Measurements from ENCODE around the gene FHIT. TPM values are rescaled to one million over a fixed set of nuclear protein-coding genes. Genes with fewer than 3 reads are reported as not detected.

The FHIT gene
- total and polyA plus RNA-seq, 2 of the 4 experiments (the other 2 are of a cell fraction) = 0.07 TPM; not detected in 1

- Histone ChIP-seq H3K4me1 (ENCODE audit: control insufficient read depth, insufficient read depth, low read length) (no peaks in the 10 kb centered on the region), H4K91ac (ENCODE audit: insufficient read depth, low read depth, low read length) (no peak overlapping the region), H3K18ac (ENCODE audit: low read depth, low read length) (no peak overlapping the region), H2AK5ac (ENCODE audit: low read depth, low read length) (no peak overlapping the region), H3K9me3 (ENCODE audit: control insufficient read depth, insufficient read depth, low read length) (no peaks in the 10 kb centered on the region), H3K9ac (ENCODE audit: low read depth, low read length) (no peak overlapping the region), H3K27me3 (ENCODE audit: control insufficient read depth, insufficient read depth, low read length) (no peaks in the 10 kb centered on the region), H2BK15ac (ENCODE audit: low read depth, low read length) (no peak overlapping the region), H3K9me1 (ENCODE audit: insufficient read depth, low read length) (no peaks in the 10 kb centered on the region), H2AK9ac (replicated peaks; ENCODE audit: low read depth, low read length, poor library complexity) (no peak overlapping the region), H2BK5ac (ENCODE audit: low read depth, low read length, poor library complexity, severe bottlenecking) (no peak overlapping the region), H3K14ac (replicated peaks; ENCODE audit: low read depth, low read length) (no peak overlapping the region), H2BK20ac (ENCODE audit: low read depth, low read length) (no peak overlapping the region), H3K79me1 (ENCODE audit: low read depth in 1 of 2, low read length in 2 of 2) (no peaks in the 10 kb centered on the region), H3K23ac (ENCODE audit: low read depth, low read length) (no peak overlapping the region), H3K4me3 (ENCODE audit: insufficient read depth, low read depth, low read length) (no peak overlapping the region), H4K8ac (ENCODE audit: low read depth in 2 of 2, low read length in 2 of 2) (no peak overlapping the region), H3K36me3 (ENCODE audit: control insufficient read depth, insufficient read depth, low read length) (no peaks in the 10 kb centered on the region), H3K4me2 (ENCODE audit: low read depth, low read length) (no peak overlapping the region), H2BK120ac (ENCODE audit: low read depth, low read length) (no peak overlapping the region), H3K27ac (ENCODE audit: insufficient read depth, low read length) (no peak overlapping the region), H4K20me1 (ENCODE audit: insufficient read depth, low read length) (no peaks in the 10 kb centered on the region), H4K5ac (ENCODE audit: low read depth, low read length) (no peak overlapping the region), H3K4ac (ENCODE audit: low read depth, low read length) (no peak overlapping the region), H3K56ac (ENCODE audit: extremely low read depth, insufficient read depth, low read length) (no peak overlapping the region), H2AFZ (replicated peaks; ENCODE audit: low read length, poor library complexity) (no peak overlapping the region)
- ATAC-seq (ENCODE audit: low read depth) (no peak), DNase-seq (no peak)
- in situ Hi-C loops (cut with MboI; ENCODE audit: low sequenced_read_pairs) = no loop called here
- POLR2A ChIA-PET (ENCODE audit: unreplicated experiment) = no interaction called here
- WGBS, 2 experiments (ENCODE audit: extremely low coverage in 2 of 2, insufficient read length in 1 of 2) = no CpG with 5 or more reads among the region's 3 CpGs
- dilution Hi-C loops (cut with HindIII; ENCODE audit: low sequenced_read_pairs, unreplicated experiment) = no loop called here
- BruUV-seq (replicated peaks) = no TSS peak
- intact Hi-C loops (cut with micrococcal nuclease) = no loop called here
- TF ChIP-seq MAFK (IDR thresholded peaks at IDR 0.05; ENCODE audit: low read depth, low read length) (no peak), RAD21 (IDR thresholded peaks at IDR 0.05; ENCODE audit: low read length) (no peak), CEBPB (IDR thresholded peaks at IDR 0.05; ENCODE audit: low read depth, low read length) (no peak), SMC3 (IDR thresholded peaks at IDR 0.05; ENCODE audit: low read depth, low read length) (no peak), MAZ (IDR thresholded peaks at IDR 0.05; ENCODE audit: borderline replicate concordance, low read depth, low read length) (no peak), FOS (IDR thresholded peaks at IDR 0.05; ENCODE audit: low read depth, low read length) (no peak), RCOR1 (IDR thresholded peaks at IDR 0.05; ENCODE audit: insufficient replicate concordance, low read length) (no peak), NFE2L2 (IDR thresholded peaks at IDR 0.05; ENCODE audit: low read depth, low read length) (no peak), CTCF (conservative IDR thresholded peaks at IDR 0.05; ENCODE audit: low read depth, low read length) (no peak), RFX5 (IDR thresholded peaks at IDR 0.05; ENCODE audit: low read depth, low read length) (no peak), MXI1 (IDR thresholded peaks at IDR 0.05; ENCODE audit: borderline replicate concordance, low read depth, low read length) (no peak), POLR2A (IDR thresholded peaks at IDR 0.05; ENCODE audit: low read depth, low read length) (no peak)
- TF ChIP-seq, protein P1, sequence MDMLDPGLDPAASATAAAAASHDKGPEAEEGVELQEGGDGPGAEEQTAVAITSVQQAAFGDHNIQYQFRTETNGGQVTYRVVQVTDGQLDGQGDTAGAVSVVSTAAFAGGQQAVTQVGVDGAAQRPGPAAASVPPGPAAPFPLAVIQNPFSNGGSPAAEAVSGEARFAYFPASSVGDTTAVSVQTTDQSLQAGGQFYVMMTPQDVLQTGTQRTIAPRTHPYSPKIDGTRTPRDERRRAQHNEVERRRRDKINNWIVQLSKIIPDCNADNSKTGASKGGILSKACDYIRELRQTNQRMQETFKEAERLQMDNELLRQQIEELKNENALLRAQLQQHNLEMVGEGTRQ (IDR thresholded peaks at IDR 0.05; ENCODE audit: low read depth, low read length) = no peak
- CTCF ChIA-PET = interaction anchor here (0.5 kb wide), 1 partner anchor 25 kb away, joined by 4 read pairs; no protein-coding TSS in a partner anchor
Measured at GRCh38 chr3:61186030-61186429, 65.2 kb downstream of the FHIT start.
